Cardiac muscle cell (in vitro differentiated cells and primary cell): ENCODE measurements around the gene SP140. TPM values are rescaled to one million over a fixed set of nuclear protein-coding genes. Genes with fewer than 3 reads are reported as not detected.

Experiments used
- DNase-seq, 2 donors: peaks; one replicate each; pipeline versions ENCODE4 v3.0.0 to v3.0.0-alpha.2; 2010 to 2017; ENCODE audit warnings: low read depth in 1 of 2, low spot score in 1 of 2
- H3K27ac ChIP-seq: fragments of 200-600 bp; sonication (generic); 2 replicates; pipeline ENCODE4 v1.5.1; 2016
- H3K27me3 ChIP-seq: fragments of 200-600 bp; sonication (generic); 2 replicates; pipeline ENCODE4 v1.6.0; 2016; ENCODE audit warnings: control low read depth
- H3K36me3 ChIP-seq: fragments of 200-600 bp; sonication (generic); 2 replicates; pipeline ENCODE4 v1.5.1; 2016; ENCODE audit warnings: control low read depth
- H3K4me1 ChIP-seq: fragments of 200-600 bp; sonication (generic); 2 replicates; pipeline ENCODE4 v1.8.1; 2017; ENCODE audit warnings: low read depth, mild to moderate bottlenecking, mixed run types
- H3K4me3 ChIP-seq: fragments of 200-600 bp; sonication (generic); 2 replicates; pipeline ENCODE4 v1.5.1; 2016; ENCODE audit warnings: mild to moderate bottlenecking
- H3K9me3 ChIP-seq: fragments of 200-600 bp; sonication (generic); 2 replicates; pipeline ENCODE4 v1.5.1; 2017; ENCODE audit warnings: low read depth, mild to moderate bottlenecking, control low read depth
- CTCF ChIP-seq: IDR thresholded peaks from 2 replicates; pipeline ENCODE4 v1.5.1; 2012; ENCODE audit warnings: low read depth, mild to moderate bottlenecking, low read length
- polyA plus RNA-seq: library from polyadenylated mRNA; unstranded; fragments of >200 nt; fragmentation: Nextera tagmentation; extraction: Ambion mirVana; gene quantifications from 2 replicates; pipeline ENCODE4 v1.2.1, GENCODE V29; 2016
- total RNA-seq: library from RNA; depleted of rRNA; stranded (reverse); fragments of >200 nt; gene quantifications from 2 replicates; pipeline ENCODE4 v1.2.3, GENCODE V29; 2016

The SP140 gene
- total and polyA plus RNA-seq, 2 experiments from 2014 or later = 0.12 to 0.53 TPM

- no peaks in the 10 kb centered on the region for H3K36me3 ChIP-seq
- no peak overlapping the region for H3K27ac ChIP-seq
- no peaks in the 10 kb centered on the region for H3K4me1 ChIP-seq
- no peaks in the 10 kb centered on the region for H3K9me3 ChIP-seq
- TF ChIP-seq CTCF = no peak
- no peak for DNase-seq
- H3K4me3 ChIP-seq = no peak overlapping the region
- no peaks in the 10 kb centered on the region for H3K27me3 ChIP-seq
Observed at GRCh38 chr2:230362030-230362691, 136.6 kb downstream of the SP140 start.

Other genes with a start within 250 kb of the SP140 start
- 1.7 and 7.5 TPM in 2 replicates for gene SLC16A14, start 156.8 kb upstream of the SP140 start, total RNA-seq
- 2.0 and 6.0 TPM in 2 replicates for gene SLC16A14, start 156.8 kb upstream of the SP140 start, polyA plus RNA-seq
- 0.35 and 2.4 TPM in 2 replicates for gene SP110, start 5.8 kb upstream of the SP140 start, total RNA-seq
- gene SP110, start 5.8 kb upstream of the SP140 start, polyA plus RNA-seq = 0.60 and 0.95 TPM in 2 replicates
- 0.07 and 0.30 TPM in 2 replicates for gene SP140L, start 101.5 kb downstream of the SP140 start, total RNA-seq
- gene SP140L, start 101.5 kb downstream of the SP140 start, polyA plus RNA-seq = 0.37 TPM in 1 of 2 replicates, not detected in the other
- gene SP100, start 190.5 kb downstream of the SP140 start, total RNA-seq = not detected in 2 replicates
- 0.24 and 2.0 TPM in 2 replicates for gene SP100, start 190.5 kb downstream of the SP140 start, polyA plus RNA-seq